Lower leg skin (tissue), 4 donors: ENCODE results near the gene FGF22. TPM values are rescaled to one million over a fixed set of nuclear protein-coding genes. Genes with fewer than 3 reads are reported as not detected.

Source experiments
- DNase-seq, 2 donors: peaks; one replicate each; pipeline ENCODE4 v3.0.0-alpha.2; 2019; ENCODE audit warnings: low spot score in 2 of 2
- H3K4me3 ChIP-seq: fragments of 200-600 bp; sonication (generic); 2 replicates; pipeline ENCODE4 v1.5.1; 2017; ENCODE audit warnings: mild to moderate bottlenecking, low read depth; ENCODE audit not compliant: poor library complexity, severe bottlenecking
- CTCF ChIP-seq, 3 donors: fragments of 450-650 bp; IDR thresholded peaks; one replicate each; pipeline ENCODE4 v1.5.1; 2016; ENCODE audit warnings: antibody characterized with exemption in 3 of 3, mild to moderate bottlenecking in 3 of 3, moderate library complexity in 2 of 3
- POLR2A ChIP-seq, 2 donors: fragments of 450-650 bp; IDR thresholded peaks; one replicate each; pipeline ENCODE4 v1.6.1; 2016 to 2017; ENCODE audit warnings: antibody characterized with exemption in 2 of 2, mild to moderate bottlenecking in 1 of 2, moderate library complexity in 1 of 2
- whole genome bisulfite sequencing, 2 donors: methylation state at CpG; one replicate each; pipeline ENCODE4 v1.1.5; 2018; 5-methylcytosine and 5-hydroxymethylcytosine counted together
- intact Hi-C: fragments of 100-400 bp; cut with DNase I; formaldehyde crosslinking; loops from one replicate; pipeline ENCODE4 v1.15.0; 2023; ENCODE audit warnings: low total_unique reads
- total RNA-seq, 4 donors: library from RNA; depleted of rRNA; stranded (reverse); fragments of >200 nt; gene quantifications; one replicate each; pipeline ENCODE4 v1.1.0, GENCODE V29; 2016

The FGF22 gene
- total RNA-seq, 4 donors from 2014 or later: 16.1 to 41.8 (median 25.6) TPM

GRCh38 chr19:615619-616018 is 24.1 kb upstream of the FGF22 start:
- intact Hi-C loops: no loop called here
- WGBS, 2 donors: 62 to 68% methylated on average over 11 of the region's 33 CpGs
- TF ChIP-seq POLR2A (IDR thresholded peaks at IDR 0.05) (no peak), CTCF (IDR thresholded peaks at IDR 0.05) (no peak)
- no peak for DNase-seq
- H3K4me3 ChIP-seq: no peak overlapping the region

- WGBS, 2 donors: 3 to 46% methylated on average over 6 to 18 of the region's 97 CpGs
- DNase-seq: no peak
Observed at GRCh38 chr19:616062-616700, 23.5 kb upstream of the FGF22 start.

GRCh38 chr19:616747-617526 is 22.7 kb upstream of the FGF22 start:
- intact Hi-C loops: no loop called here
- no peak overlapping the region for H3K4me3 ChIP-seq
- 73 to 75% methylated on average over 23 to 46 of the region's 58 CpGs for WGBS, 2 donors
- TF ChIP-seq CTCF (IDR thresholded peaks at IDR 0.05): no peak
- DNase-seq: no peak

More at GRCh38 chr19:616062-616700, 23.5 kb upstream of the FGF22 start:
- H3K4me3 ChIP-seq: no peak overlapping the region
- TF ChIP-seq POLR2A (IDR thresholded peaks at IDR 0.05): no peak
- no peak for TF ChIP-seq CTCF (IDR thresholded peaks at IDR 0.05)
- intact Hi-C loops: no loop called here

GRCh38 chr19:617551-618246 is 22.0 kb upstream of the FGF22 start:
- WGBS, 2 donors: 85 to 92% methylated on average over 14 to 28 of the region's 29 CpGs
- H3K4me3 ChIP-seq: no peak overlapping the region
- TF ChIP-seq POLR2A (IDR thresholded peaks at IDR 0.05) (no peak), CTCF (IDR thresholded peaks at IDR 0.05) (no peak)
- no peak for DNase-seq
- intact Hi-C loops: no loop called here

- intact Hi-C loops: no loop called here
- TF ChIP-seq CTCF (IDR thresholded peaks at IDR 0.05) (no peak), POLR2A (IDR thresholded peaks at IDR 0.05) (no peak)
- H3K4me3 ChIP-seq: no peak overlapping the region
- no peak for DNase-seq
- 84 to 95% methylated on average over 4 to 17 of the region's 19 CpGs for WGBS, 2 donors
Observed at GRCh38 chr19:618247-618619, 21.4 kb upstream of the FGF22 start.
